Epidermal melanocyte (primary cell): ENCODE results near the gene SPIB.
"Not testable (repeated sequence)": the region's sequence is repeated elsewhere in the genome, so short reads cannot be mapped to it uniquely, and the experiment has no call there.

ENCODE experiments used
- DNase-seq: peaks from one replicate; pipeline ENCODE4 v3.0.0; 2011; ENCODE audit warnings: low spot score; ENCODE audit not compliant: insufficient read length

The SPIB gene

DNA sequence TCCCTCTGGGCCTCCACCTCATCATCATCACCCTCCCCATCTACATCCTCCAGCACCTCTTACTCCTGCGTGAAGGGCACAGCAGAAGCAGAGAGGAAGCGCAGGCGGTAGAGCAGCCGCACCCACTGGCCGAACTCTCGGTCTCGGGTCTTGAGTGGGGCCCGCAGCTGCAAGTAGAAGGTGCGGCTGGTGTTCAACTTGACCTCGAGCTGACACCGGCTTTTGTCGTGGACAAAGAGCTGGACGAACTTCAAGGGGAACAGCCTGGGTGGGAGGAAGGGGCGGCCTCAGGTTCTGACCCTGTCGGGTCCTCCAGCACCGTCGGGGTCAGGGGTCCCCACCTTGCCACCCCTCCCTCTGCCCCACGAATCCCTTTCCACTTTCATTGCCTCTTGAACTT is 48.8 kb downstream of the SPIB start:
- DNase-seq = no peak

- no peak for DNase-seq
Observed at GRCh38 chr19:50468818-50469217, 50.1 kb downstream of the SPIB start.

DNA sequence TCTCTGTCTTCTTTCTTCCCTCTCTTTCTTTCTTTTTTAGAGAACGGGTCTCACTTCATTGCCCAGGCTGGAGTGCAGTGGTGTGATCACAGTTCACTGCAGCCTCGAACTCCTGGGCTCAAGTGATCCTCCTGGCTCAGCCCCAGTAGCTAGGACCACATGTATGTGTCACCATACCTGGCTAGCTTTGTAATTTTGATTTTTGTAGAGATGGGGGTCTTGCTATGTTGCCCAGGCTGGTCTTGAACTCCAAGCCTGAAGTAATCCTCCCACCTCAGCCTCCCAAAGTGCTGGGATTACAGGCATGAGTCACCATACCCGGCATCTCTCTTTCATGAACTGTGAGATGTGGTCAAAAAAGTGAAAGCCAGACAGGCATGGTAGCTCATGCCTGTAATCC is 54.6 kb downstream of the SPIB start:
- not testable (repeated sequence) for DNase-seq

DNA sequence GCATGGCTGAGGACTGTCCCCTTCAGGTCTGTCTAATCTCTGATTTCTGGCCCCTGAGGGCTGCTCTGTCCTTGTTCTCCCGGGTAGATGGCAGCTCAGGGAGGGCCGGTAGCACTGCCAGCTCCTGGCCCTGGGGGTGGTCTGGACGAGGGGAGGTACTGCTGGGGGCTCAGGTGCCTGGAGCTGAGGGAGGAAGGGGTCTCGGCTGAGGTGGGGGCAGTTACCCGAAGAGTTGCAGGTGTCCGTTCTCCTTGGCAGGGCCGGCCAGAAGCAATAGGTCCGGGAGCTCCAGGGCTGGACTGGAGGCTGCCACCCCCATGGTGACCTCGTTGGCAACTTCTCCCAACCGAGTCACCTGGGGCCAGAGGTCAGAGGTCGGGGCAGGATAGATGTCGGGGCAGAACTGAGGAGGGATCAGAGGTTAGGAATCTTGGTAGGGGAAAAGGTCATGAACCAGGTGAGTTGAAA is 56.4 kb downstream of the SPIB start:
- no peak for DNase-seq

GRCh38 chr19:50475736-50476223 is 57.0 kb downstream of the SPIB start:
- DNase-seq = no peak

DNA sequence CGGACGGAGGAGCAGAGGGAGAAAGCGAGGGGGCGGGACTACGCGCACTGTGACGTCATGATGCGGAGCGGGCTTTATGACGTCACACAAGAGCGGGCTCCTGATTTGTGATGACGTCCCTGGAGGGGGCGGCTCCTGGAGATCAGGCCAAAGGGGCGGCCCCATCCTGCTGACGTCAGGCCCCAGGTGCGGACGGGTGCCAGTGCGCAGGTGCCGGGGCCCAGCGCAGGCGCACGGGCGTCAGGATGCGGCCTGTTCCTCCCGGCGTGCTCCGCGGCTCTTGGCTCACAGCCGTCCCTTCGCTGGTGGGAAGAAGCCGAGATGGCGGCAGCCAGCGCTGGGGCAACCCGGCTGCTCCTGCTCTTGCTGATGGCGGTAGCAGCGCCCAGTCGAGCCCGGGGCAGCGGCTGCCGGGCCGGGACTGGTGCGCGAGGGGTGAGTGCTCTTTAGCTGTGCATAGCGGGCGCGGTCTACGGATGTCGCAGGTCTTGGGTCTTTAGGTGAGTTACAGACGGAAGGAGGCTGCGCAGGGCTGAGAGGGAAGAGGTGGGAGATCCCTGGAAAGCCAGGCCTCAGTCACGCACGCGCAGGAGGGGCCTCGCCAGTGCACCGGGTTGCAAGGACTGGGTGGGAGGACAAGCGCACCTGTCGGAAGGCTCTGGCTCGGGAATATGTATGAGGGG is 57.6 kb downstream of the SPIB start, which contains the start of the genes EMC10 and GARIN5A:
EMC10 (plus strand) TSS at position 284 of the 683 bp plus-strand sequence; CDS start at position 322, 38 bp downstream.
GARIN5A (minus strand) TSS at position 625 of the 683 bp plus-strand sequence; CDS start at position 165, 460 bp downstream.
- DNase-seq = peak; percentile 99

DNA sequence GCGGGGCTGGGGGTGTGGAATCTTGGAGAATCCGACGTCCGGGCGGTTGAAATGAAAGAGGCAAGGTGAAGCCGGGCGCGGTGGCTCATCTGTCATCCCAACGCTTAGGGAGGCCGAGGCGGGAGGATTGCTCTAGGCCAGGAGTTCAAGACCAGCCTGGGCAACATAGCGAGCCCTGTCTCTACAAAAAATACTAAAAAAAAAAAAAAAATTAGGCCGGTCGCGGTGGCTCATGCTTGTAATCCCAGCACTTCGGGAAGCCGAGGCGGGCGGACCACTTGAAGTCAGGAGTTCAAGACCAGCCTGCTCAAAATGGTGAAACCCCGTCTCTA is 58.1 kb downstream of the SPIB start:
- no peak for DNase-seq

- DNase-seq = no peak
Observed at GRCh38 chr19:50477751-50478515, 59.2 kb downstream of the SPIB start.

DNA sequence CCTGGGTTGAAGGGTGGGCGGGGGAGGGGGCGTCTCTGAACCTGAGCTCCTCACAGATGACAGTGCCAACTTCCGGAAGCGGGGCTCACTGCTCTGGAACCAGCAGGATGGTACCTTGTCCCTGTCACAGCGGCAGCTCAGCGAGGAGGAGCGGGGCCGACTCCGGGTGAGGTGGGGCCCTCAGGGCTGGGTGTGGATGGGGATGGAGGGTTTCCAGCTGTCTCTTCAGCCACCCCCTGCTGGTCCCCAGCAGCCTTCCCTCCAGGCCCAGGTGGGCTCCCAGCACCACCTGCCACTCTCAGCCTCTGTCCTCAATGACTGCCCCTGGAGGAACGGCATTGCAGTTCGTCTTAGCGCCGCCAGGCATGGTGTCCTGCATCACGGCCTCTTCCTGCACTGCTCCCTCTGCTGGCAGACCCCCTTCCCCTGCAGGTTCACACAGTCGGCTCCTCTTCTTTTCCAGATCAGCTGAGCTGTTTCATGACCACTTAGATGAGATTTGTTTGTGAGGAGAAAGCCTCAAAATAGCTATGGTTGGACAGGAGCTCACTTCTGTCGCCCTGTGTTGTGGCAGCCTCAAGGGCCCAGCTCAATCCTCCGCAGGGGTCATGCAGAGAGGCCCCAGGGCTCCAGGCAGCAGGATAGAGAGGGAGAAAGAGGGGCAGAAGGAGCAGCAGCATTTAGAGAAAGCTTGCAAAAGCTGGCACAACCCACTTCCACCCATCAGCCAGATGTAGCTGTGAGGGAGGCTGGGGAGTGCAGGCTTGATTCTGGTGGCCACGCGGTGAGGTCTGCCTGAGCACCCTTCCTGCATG is 60.4 kb downstream of the SPIB start:
- no peak for DNase-seq

DNA sequence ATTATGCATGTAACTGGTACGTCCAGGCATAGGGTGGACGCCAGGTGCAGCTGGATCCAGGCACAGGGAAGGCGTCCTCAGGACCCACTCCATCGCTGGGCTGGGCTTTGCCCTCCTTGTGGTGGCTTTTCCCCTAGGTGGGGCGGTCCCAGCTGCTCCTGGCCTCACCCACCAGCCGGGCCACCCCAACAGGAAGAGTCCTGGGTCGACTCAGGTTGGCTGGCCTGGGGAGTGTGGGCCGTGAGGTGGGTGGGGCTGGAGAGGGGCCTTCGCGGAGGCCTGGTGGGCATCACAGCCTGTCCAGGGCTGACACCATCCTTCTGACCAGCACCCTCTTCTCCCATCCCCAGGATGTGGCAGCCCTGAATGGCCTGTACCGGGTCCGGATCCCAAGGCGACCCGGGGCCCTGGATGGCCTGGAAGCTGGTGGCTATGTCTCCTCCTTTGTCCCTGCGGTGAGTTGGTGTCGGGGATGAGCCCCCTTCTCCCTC is 61.1 kb downstream of the SPIB start:
- DNase-seq = no peak

DNA sequence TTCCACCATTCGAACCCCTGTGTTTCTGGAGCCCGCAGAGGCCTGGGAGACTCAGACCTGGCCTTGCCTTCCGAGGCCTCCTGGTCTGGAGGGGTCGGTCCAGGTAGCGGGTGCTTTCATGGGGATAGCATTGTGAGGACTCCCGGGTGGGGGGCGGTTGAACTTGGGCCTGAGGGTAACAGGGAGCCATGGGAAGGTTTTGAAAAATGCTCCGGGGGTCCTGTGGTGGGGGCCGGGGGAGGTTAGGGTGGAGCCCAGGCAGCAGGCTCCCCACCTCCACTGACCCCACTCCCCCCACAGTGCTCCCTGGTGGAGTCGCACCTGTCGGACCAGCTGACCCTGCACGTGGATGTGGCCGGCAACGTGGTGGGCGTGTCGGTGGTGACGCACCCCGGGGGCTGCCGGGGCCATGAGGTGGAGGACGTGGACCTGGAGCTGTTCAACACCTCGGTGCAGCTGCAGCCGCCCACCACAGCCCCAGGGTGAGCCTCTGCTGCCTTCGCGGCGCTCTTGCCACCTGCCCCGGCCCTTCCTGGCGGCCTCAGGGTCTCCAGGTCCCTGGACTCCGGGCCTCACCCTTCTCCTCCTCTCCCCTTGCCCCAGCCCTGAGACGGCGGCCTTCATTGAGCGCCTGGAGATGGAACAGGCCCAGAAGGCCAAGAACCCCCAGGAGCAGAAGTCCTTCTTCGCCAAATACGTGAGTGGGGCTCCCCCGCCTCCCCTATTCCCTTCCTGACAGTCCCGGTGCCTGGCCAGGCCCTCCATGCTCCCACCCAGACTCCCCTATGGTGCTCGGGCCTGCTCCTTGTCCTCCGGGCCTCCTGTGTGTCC is 61.8 kb downstream of the SPIB start:
- no peak for DNase-seq
